GM13977 (cell line): ENCODE data around the gene CDH23.
"Not testable (repeated sequence)": the region's sequence is repeated elsewhere in the genome, so short reads cannot be mapped to it uniquely, and the experiment has no call there.

Source experiments
- DNase-seq: peaks from one replicate; pipeline ENCODE4 v3.0.0; 2012; ENCODE audit warnings: low spot score
- CTCF ChIP-seq: IDR thresholded peaks from 2 replicates; pipeline ENCODE4 v1.5.1; 2012; ENCODE audit warnings: mild to moderate bottlenecking, control low read depth; ENCODE audit not compliant: insufficient read depth; ENCODE audit errors: extremely low read depth, missing control alignments
- in situ Hi-C: fragments of 300-500 bp; cut with MboI; formaldehyde crosslinking; loops from one replicate; pipeline ENCODE4 v1.12.0; 2022; ENCODE audit warnings: low sequenced_read_pairs, low pct_unique_long_range_greater_than_20kb, mixed read lengths, inconsistent platforms; ENCODE audit not compliant: unreplicated experiment

CDH23 gene

GRCh38 chr10:71597821-71598498 is 201.2 kb downstream of the CDH23 start:
- peak; percentile 67 for DNase-seq
- in situ Hi-C loops, result no loop called here
- no peak for TF ChIP-seq CTCF

- no peak for DNase-seq
- no peak for TF ChIP-seq CTCF
- in situ Hi-C loops, result no loop called here
Observed at GRCh38 chr10:71598621-71599055, 201.9 kb downstream of the CDH23 start.

GRCh38 chr10:71599518-71599917 is 202.8 kb downstream of the CDH23 start:
- no peak for DNase-seq
- no peak for TF ChIP-seq CTCF

GRCh38 chr10:71600242-71600641 is 203.5 kb downstream of the CDH23 start:
- in situ Hi-C loops, DNase-seq: not testable (repeated sequence)

More at GRCh38 chr10:71599518-71599917, 202.8 kb downstream of the CDH23 start:
- in situ Hi-C loops, result no loop called here

- in situ Hi-C loops, result no loop called here
- no peak for DNase-seq
- TF ChIP-seq CTCF, result no peak
Observed at GRCh38 chr10:71600849-71601248, 204.1 kb downstream of the CDH23 start.

GRCh38 chr10:71601273-71601672 is 204.6 kb downstream of the CDH23 start:
- in situ Hi-C loops, result no loop called here
- no peak for TF ChIP-seq CTCF
- DNase-seq, result no peak

- no peak for DNase-seq
- in situ Hi-C loops, result no loop called here
- TF ChIP-seq CTCF, result no peak
Observed at GRCh38 chr10:71603150-71603549, 206.4 kb downstream of the CDH23 start.
